EL (cell line): Measurements from ENCODE around the gene AHRR.
"Not testable (repeated sequence)": the region's sequence is repeated elsewhere in the genome, so short reads cannot be mapped to it uniquely, and the experiment has no call there.

Source experiments
- DNase-seq: peaks from one replicate; pipeline ENCODE4 v3.0.0-alpha.2; 2016

AHRR gene

GRCh38 chr5:478369-478981 lies 157.0 kb downstream of the AHRR start:
- DNase-seq = no peak

GRCh38 chr5:478982-479535 lies 157.5 kb downstream of the AHRR start:
- DNase-seq = no peak

- no peak for DNase-seq
Observed at GRCh38 chr5:479566-480319, 158.2 kb downstream of the AHRR start.

GRCh38 chr5:481347-481746 lies 159.8 kb downstream of the AHRR start:
- no peak for DNase-seq

GRCh38 chr5:482021-482420 lies 160.5 kb downstream of the AHRR start:
- DNase-seq = no peak

GRCh38 chr5:482506-482905 lies 161.0 kb downstream of the AHRR start:
- DNase-seq = no peak

- DNase-seq = no peak
Observed at GRCh38 chr5:483011-483410, 161.5 kb downstream of the AHRR start.

GRCh38 chr5:483434-484140 lies 162.1 kb downstream of the AHRR start:
- DNase-seq = no peak

GRCh38 chr5:484556-484955 lies 163.0 kb downstream of the AHRR start:
- no peak for DNase-seq

- no peak for DNase-seq
Observed at GRCh38 chr5:485113-485945, 163.8 kb downstream of the AHRR start.

- no peak for DNase-seq
Observed at GRCh38 chr5:485946-486491, 164.5 kb downstream of the AHRR start.

GRCh38 chr5:486597-486996 lies 165.1 kb downstream of the AHRR start:
- DNase-seq = not testable (repeated sequence)
